Spleen (tissue), 11 donors: ENCODE measurements around the gene TACR1. TPM values are rescaled to one million over a fixed set of nuclear protein-coding genes. Genes with fewer than 3 reads are reported as not detected.

ENCODE experiments used
- DNase-seq: peaks from one replicate; pipeline ENCODE4 v3.0.0-alpha.2; 2020
- H3K27ac ChIP-seq, 8 donors: fragments of 200-600 bp; sonication (generic) in 7 of 8; 1 replicate in 4 of 8; 2 replicates in 4 of 8; pipeline versions ENCODE4 v1.5.0 to v1.8.0; 2016 to 2021; ENCODE audit warnings: inconsistent platforms in 4 of 8, mild to moderate bottlenecking in 4 of 8, moderate library complexity in 1 of 8
- H3K27me3 ChIP-seq, 7 donors: fragments of 200-600 bp; sonication (generic) in 6 of 7; replicated peaks in 1 of 7; 1 replicate in 4 of 7; 2 replicates in 3 of 7; pipeline versions ENCODE4 v1.5.0 to v1.8.0; 2016 to 2021; ENCODE audit warnings: inconsistent platforms in 3 of 7, mild to moderate bottlenecking in 1 of 7
- H3K36me3 ChIP-seq, 6 donors: fragments of 200-600 bp; sonication (generic) in 5 of 6; 1 replicate in 4 of 6; 2 replicates in 2 of 6; pipeline versions ENCODE4 v1.5.0 to v1.8.0; 2016 to 2021; ENCODE audit warnings: inconsistent platforms in 2 of 6
- H3K4me1 ChIP-seq, 6 donors: fragments of 200-600 bp; sonication (generic) in 5 of 6; 1 replicate in 3 of 6; 2 replicates in 3 of 6; pipeline versions ENCODE4 v1.5.0 to v1.8.0; 2016 to 2021; ENCODE audit warnings: inconsistent platforms in 3 of 6
- H3K4me3 ChIP-seq, 8 donors: fragments of 200-600 bp; sonication (generic) in 7 of 8; 1 replicate in 4 of 8; 2 replicates in 4 of 8; pipeline versions ENCODE4 v1.5.0 to v1.8.0; 2016 to 2021; ENCODE audit warnings: inconsistent platforms in 4 of 8, mild to moderate bottlenecking in 4 of 8, moderate library complexity in 2 of 8
- H3K9me3 ChIP-seq, 8 donors: fragments of 200-600 bp; sonication (generic) in 7 of 8; 1 replicate in 4 of 8; 2 replicates in 4 of 8; pipeline versions ENCODE4 v1.5.0 to v1.8.0; 2016 to 2021; ENCODE audit warnings: inconsistent platforms in 4 of 8
- POLR2A ChIP-seq, 3 donors: fragments of 450-650 bp; IDR thresholded peaks; one replicate each; pipeline ENCODE4 v1.5.1; 2017; ENCODE audit warnings: antibody characterized with exemption in 3 of 3, mild to moderate bottlenecking in 1 of 3
- POLR2AphosphoS5 ChIP-seq, 3 donors: sonication (generic); formaldehyde crosslinking; IDR thresholded peaks; one replicate each; pipeline ENCODE4 v1.5.1; 2017; ENCODE audit warnings: antibody characterized with exemption in 3 of 3
- WGBS, 5 donors: extraction: QIAGEN DNeasy Blood & Tissue Kit in 3 of 5; methylation state at CpG; one replicate each; pipeline versions ENCODE4 v1.1.5 to v1.1.7; 2013 to 2018; 5-methylcytosine and 5-hydroxymethylcytosine counted together
- intact Hi-C: fragments of 100-400 bp; cut with DNase I; formaldehyde crosslinking; loops from one replicate; pipeline ENCODE4 v1.15.0; 2023; ENCODE audit warnings: low total_unique reads
- microRNA-seq, 3 donors: library from miRNA; unstranded; fragments of <30 nt; microRNA quantifications; one replicate each; pipeline versions ENCODE4 to v1.1.0, GENCODE V29; 2019 to 2020
- polyA plus RNA-seq, 3 donors: library from polyadenylated mRNA; stranded (reverse); fragments of 200-250 nt; gene quantifications; one replicate each; pipeline ENCODE4 v1.2.1, GENCODE V29; 2013
- small RNA-seq, 4 donors: library from RNA; depleted of rRNA; stranded (forward); fragments of <200 nt; gene quantifications; one replicate each; pipeline ENCODE3, GENCODE V24; 2016
- total RNA-seq, 7 donors: library from RNA; depleted of rRNA in 3 of 7; stranded (reverse); fragments of >200 nt in 3 of 7; fragmentation: NEBNext Ultra II Directional in 4 of 7; extraction: Animal tissue kit (Norgen Biotek cat#: 25700) in 4 of 7; gene quantifications; one replicate each; pipeline versions ENCODE4 v1.1.0 to v1.2.1, GENCODE V29; 2016 to 2021
- TF ChIP-seq, protein P1 (sequence below), 11 experiments: fragments of 200-600 bp in 7 of 11; fragments of 450-650 bp in 4 of 11; sonication (generic) in 4 of 11; IDR thresholded peaks in 8 of 11; conservative IDR thresholded peaks in 3 of 11; 1 replicate in 7 of 11; 2 replicates in 4 of 11; pipeline versions ENCODE4 v1.4.0 to v1.8.0; 2016 to 2021; ENCODE audit warnings: antibody characterized with exemption in 11 of 11, inconsistent platforms in 4 of 11, mild to moderate bottlenecking in 1 of 11
- donor health status: healthy with polysubstance abuse.
- donor health status: DM: no; HTN: no; CAD: no; lungs with moderate emphysema.
- donor health status: DM: no; HTN: no; CAD: no.
- donor health status: Bipolar disorder and iron deficiency.
- donor health status: healthy.
- donor health status: DM: no; HTN: no; CAD: no.
- donor health status: DM: yes; HTN: yes; CAD: no.

The TACR1 gene
- total and polyA plus RNA-seq, 10 donors, result 0.02 to 0.28 (median 0.13) TPM; not detected in 3

GRCh38 chr2:75003773-75004172, 195.5 kb downstream of the TACR1 start:
- no peak overlapping the region for H3K4me3 ChIP-seq
- no peaks in the 10 kb centered on the region for H3K4me1 ChIP-seq
- no peaks in the 10 kb centered on the region for H3K27me3 ChIP-seq
- no peak for DNase-seq
- 70 to 80% (median 72%) methylated on average over 2 of the region's 2 CpGs for WGBS, 5 donors
- no peak for TF ChIP-seq POLR2AphosphoS5 (IDR thresholded peaks at IDR 0.05)
- TF ChIP-seq, protein P1, sequence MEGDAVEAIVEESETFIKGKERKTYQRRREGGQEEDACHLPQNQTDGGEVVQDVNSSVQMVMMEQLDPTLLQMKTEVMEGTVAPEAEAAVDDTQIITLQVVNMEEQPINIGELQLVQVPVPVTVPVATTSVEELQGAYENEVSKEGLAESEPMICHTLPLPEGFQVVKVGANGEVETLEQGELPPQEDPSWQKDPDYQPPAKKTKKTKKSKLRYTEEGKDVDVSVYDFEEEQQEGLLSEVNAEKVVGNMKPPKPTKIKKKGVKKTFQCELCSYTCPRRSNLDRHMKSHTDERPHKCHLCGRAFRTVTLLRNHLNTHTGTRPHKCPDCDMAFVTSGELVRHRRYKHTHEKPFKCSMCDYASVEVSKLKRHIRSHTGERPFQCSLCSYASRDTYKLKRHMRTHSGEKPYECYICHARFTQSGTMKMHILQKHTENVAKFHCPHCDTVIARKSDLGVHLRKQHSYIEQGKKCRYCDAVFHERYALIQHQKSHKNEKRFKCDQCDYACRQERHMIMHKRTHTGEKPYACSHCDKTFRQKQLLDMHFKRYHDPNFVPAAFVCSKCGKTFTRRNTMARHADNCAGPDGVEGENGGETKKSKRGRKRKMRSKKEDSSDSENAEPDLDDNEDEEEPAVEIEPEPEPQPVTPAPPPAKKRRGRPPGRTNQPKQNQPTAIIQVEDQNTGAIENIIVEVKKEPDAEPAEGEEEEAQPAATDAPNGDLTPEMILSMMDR (IDR thresholded peaks at IDR 0.05 in 8 of 11, conservative IDR thresholded peaks at IDR 0.05 in 3 of 11), result no peak
- intact Hi-C loops, result no loop called here
- peaks cover 0 to under 1% (median 0%) of the 10 kb centered on the region in 8 donors for H3K9me3 ChIP-seq
- peaks cover 0 to 9% (median 0%) of the 10 kb centered on the region in 6 donors for H3K36me3 ChIP-seq
- no peak overlapping the region for H3K27ac ChIP-seq

- TF ChIP-seq, protein P1 (IDR thresholded peaks at IDR 0.05 in 8 of 11, conservative IDR thresholded peaks at IDR 0.05 in 3 of 11), result no peak
- no peak for TF ChIP-seq POLR2A (IDR thresholded peaks at IDR 0.05)
- TF ChIP-seq POLR2AphosphoS5 (IDR thresholded peaks at IDR 0.05), result no peak
- intact Hi-C loops, result no loop called here
- Histone ChIP-seq H3K36me3 (peaks cover 0 to 13% (median 0%) of the 10 kb centered on the region in 6 donors), H3K9me3 (peaks cover 0 to 6% (median 4%) of the 10 kb centered on the region in 8 donors), H3K27ac (no peak overlapping the region), H3K27me3 (no peaks in the 10 kb centered on the region), H3K4me1 (no peaks in the 10 kb centered on the region), H3K4me3 (no peak overlapping the region)
- no peak for DNase-seq
- 66 to 86% (median 77%) methylated on average over 2 of the region's 2 CpGs for WGBS, 5 donors
Measured at GRCh38 chr2:75003276-75003675, 196.0 kb downstream of the TACR1 start.

- Histone ChIP-seq H3K4me1 (no peaks in the 10 kb centered on the region), H3K4me3 (no peak overlapping the region), H3K27me3 (no peaks in the 10 kb centered on the region), H3K9me3 (peaks cover 0 to 10% (median 6%) of the 10 kb centered on the region in 8 donors), H3K36me3 (peaks cover 0 to 10% (median 0%) of the 10 kb centered on the region in 6 donors), H3K27ac (no peak overlapping the region)
- DNase-seq, result no peak
- TF ChIP-seq POLR2A (IDR thresholded peaks at IDR 0.05), result no peak
- TF ChIP-seq, protein P1 (IDR thresholded peaks at IDR 0.05 in 8 of 11, conservative IDR thresholded peaks at IDR 0.05 in 3 of 11), result no peak
- TF ChIP-seq POLR2AphosphoS5 (IDR thresholded peaks at IDR 0.05), result no peak
- intact Hi-C loops, result no loop called here
- 79 to 93% (median 85%) methylated on average over 3 of the region's 3 CpGs for WGBS, 5 donors
Measured at GRCh38 chr2:75002007-75002406, 197.3 kb downstream of the TACR1 start.

GRCh38 chr2:74999468-74999867, 199.9 kb downstream of the TACR1 start:
- no peaks in the 10 kb centered on the region for H3K4me1 ChIP-seq
- no peak overlapping the region for H3K4me3 ChIP-seq
- TF ChIP-seq POLR2A (IDR thresholded peaks at IDR 0.05) (no peak), POLR2AphosphoS5 (IDR thresholded peaks at IDR 0.05) (no peak)
- TF ChIP-seq, protein P1 (IDR thresholded peaks at IDR 0.05 in 8 of 11, conservative IDR thresholded peaks at IDR 0.05 in 3 of 11), result no peak
- H3K36me3 ChIP-seq, result peaks cover 0 to 10% (median 0%) of the 10 kb centered on the region in 6 donors
- intact Hi-C loops, result no loop called here
- peaks cover 0 to 10% (median 6%) of the 10 kb centered on the region in 8 donors for H3K9me3 ChIP-seq
- no peak for DNase-seq
- no peak overlapping the region for H3K27ac ChIP-seq
- 90 to 95% (median 92%) methylated on average over 5 of the region's 5 CpGs for WGBS, 5 donors
- no peaks in the 10 kb centered on the region for H3K27me3 ChIP-seq

Small RNAs within 50 kb of the gene (microRNA-seq; reads per million reads assigned to microRNA genes)
- gene MIR5000, result 1.4 to 2.8 (median 2.0) reads per million in 3 donors

Small RNAs within 50 kb of the gene (small RNA-seq; reads per million reads assigned to genes)
- gene MIR5000, result 0 to 1.0 (median 0.35) reads per million in 4 donors

Other genes starting within 250 kb of the TACR1 start
- gene POLE4, start 240.9 kb downstream of the TACR1 start, total RNA-seq, result 10 to 100 TPM; 22.8 to 52.4 (median 39.0) TPM
- 10 to 100 TPM; 74.6 to 96.9 (median 90.0) TPM for gene POLE4, start 240.9 kb downstream of the TACR1 start, polyA plus RNA-seq